GM19395 (cell line): Measurements from ENCODE around the gene ATP8A2.
"Not testable (repeated sequence)": the region's sequence is repeated elsewhere in the genome, so short reads cannot be mapped to it uniquely, and the experiment has no call there.

Experiments used
- ATAC-seq: cut with Tn5 transposase; IDR thresholded peaks from one replicate; pipeline ENCODE4 v1.9.1; 2021; ENCODE audit warnings: mild to moderate bottlenecking, moderate library complexity; ENCODE audit not compliant: unreplicated experiment

Gene ATP8A2

GRCh38 chr13:25457566-25457965, 85.8 kb downstream of the ATP8A2 start:
- no peak for ATAC-seq

- no peak for ATAC-seq
Observed at GRCh38 chr13:25462301-25463125, 90.7 kb downstream of the ATP8A2 start.

DNA sequence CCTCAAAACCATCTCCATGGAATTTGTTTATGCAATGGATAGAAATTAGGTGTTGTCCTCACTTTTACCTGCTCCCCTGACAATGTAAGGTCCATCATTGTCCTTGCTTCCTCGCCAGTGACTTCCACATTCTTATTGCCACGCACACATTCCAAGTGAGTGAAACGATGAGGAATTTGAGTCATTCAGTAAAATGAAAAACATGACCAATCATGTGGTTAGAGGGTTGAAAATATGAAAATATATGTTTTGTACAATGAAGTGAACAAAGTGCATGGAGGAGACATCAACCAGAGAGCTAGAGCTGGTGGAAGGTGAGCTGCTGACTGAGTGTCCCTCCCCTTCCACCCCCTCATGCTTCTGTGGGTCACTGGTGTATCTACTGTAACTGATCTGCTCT, 91.7 kb downstream of the ATP8A2 start:
- no peak for ATAC-seq

GRCh38 chr13:25466880-25467279, 95.1 kb downstream of the ATP8A2 start:
- ATAC-seq: no peak

- no peak for ATAC-seq
Observed at GRCh38 chr13:25468325-25469168, 96.8 kb downstream of the ATP8A2 start.

- ATAC-seq: no peak
Observed at GRCh38 chr13:25469169-25469525, 97.4 kb downstream of the ATP8A2 start.

GRCh38 chr13:25473864-25474263, 102.1 kb downstream of the ATP8A2 start:
- no peak for ATAC-seq

DNA sequence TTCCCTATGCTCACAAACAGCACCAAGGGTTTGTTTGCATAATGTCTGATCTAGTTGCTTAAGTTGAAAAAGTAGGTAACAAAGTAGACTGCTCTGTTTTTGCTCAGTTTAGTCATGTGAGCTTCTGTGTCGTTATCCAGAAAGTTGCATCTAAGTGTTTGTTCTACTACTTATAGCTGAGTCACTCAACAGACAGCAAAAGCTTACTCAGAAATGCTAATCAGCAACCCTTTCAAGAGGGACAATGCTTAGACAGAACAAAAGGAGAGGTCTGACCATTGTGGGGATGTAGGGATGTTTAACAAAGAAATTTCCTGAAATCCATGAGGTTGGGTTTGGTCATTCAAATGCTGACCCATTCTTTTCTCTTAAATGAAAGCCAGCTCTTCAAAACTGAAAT, 106.4 kb downstream of the ATP8A2 start:
- no peak for ATAC-seq

DNA sequence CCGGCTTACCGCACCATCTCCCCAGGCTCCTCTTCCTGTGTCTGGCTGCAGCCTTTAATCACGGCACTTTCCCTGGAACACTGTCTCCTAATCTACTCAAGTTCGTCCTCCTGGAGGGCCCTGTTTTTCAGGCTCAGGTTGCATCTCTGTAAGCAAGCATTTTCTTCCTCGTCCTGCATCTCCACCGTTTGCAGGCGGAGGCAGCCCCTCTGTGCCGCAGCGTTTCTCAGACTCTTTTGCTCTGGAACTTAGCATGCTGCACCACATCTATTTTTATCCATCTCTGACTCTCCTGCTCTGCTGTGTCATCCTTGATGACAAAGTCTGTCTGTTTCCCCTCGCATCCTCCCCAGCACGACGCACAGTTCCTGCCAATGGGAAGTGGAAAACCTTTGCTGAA, 117.5 kb downstream of the ATP8A2 start:
- no peak for ATAC-seq

DNA sequence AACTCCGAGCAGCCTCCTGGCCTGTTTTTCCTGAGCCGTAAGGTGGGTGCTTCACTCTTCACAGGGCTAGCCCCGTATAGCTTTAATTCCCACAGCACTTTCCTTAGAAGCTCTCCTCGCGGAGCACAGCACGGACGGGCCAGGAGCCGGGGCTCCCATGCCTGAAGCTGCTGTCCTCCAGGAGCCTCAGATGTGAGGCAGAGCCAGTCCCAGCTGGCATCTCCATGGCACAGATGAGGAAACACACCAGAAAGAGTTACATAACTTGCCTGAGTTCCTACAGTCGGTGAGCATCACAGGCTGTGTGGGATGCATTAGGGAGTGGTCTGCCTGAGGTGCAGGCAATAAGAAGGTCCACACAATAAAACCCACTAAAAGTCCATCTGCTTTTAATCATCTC, 118.5 kb downstream of the ATP8A2 start:
- no peak for ATAC-seq

- ATAC-seq: no peak
Observed at GRCh38 chr13:25493931-25494640, 122.3 kb downstream of the ATP8A2 start.

DNA sequence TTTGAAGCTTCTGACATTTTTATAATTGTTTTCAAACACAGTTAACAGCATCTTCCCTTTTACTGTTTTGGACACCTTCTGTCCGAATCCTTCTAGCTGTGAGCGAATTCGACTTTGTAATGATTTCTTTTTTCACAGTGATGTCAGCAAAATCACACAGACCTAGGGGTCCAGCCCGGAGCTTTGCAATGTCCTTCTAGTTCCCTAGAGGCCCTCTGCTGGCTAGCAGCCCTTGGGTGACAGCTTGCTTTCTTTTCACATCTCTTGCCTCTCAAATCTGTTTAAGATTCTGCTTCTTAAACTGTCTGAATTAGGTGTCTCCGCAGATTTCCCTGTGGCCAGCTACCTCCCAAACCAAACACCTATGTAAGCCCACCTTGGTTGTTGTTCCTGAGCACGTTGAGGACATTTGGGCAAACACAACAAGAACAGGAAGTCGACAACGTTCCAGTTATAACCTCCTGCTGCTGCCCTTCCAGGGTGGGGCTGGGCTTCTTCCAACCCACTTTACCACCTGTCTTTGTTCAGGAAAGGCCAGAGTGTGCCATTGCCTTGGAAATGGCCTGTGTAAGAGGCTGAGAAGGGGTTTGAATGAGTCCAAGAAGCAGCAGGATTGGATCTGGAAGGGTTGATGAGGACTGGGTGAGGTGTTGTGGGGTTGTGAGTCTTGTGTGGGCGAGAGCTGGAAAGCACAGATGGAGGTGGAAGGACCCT, 123.1 kb downstream of the ATP8A2 start:
- no peak for ATAC-seq

DNA sequence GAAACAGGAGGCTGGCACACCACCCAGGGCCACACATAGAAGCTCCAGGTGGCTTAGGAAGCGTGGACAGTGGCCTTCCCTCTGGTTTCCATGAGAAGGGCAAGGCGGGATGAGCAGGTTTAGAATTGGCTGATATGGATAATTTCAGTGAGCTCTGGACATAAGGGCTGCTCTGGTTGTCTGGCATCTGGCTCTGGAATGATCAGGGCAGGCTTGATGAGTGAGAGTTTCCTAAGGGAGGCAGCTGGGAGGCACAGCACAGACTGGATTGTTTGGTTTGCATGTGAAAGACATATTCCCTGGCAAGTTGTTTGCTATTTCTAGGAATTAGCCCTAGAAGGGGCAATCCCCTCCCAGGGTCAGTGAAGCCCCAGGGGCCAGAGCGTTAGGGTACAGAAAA, 129.5 kb downstream of the ATP8A2 start:
- ATAC-seq: no peak

DNA sequence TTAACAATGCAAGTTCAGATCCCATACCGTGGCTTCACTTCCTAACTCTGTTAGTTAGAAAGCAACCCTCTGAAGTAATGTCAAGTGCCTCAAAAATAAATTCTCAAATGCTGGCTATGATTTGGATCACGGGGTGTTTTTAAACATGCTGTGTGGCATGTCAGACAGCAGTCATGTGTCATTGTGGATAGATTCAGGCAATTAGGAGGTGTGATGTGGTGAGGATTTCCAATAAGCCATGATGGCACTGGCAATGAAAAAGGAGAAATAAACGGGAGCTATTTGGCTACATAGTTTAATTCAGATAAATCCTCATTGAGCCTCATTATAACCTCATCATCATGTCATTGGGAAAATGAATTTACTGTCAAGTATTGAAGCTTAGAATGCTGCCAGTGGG, 130.3 kb downstream of the ATP8A2 start:
- no peak for ATAC-seq

DNA sequence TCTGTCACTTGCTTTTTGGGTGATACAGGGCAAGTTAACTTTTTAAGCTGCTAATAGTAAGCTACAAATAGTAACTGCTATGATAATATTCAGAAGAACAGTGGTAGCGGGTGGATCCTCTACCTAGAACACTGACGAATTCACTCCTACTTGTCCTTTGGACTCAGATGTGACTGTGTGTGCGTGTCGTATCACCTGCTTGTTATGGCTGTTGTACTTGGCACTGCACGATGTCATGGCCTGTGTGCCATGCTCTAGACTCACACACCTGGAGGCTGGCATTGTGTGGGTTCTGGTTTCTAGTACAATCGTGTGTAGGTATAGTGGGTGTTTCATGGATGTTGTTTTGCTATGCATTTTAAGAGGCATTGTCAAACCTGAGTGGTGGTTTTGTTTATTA, 130.8 kb downstream of the ATP8A2 start:
- no peak for ATAC-seq

GRCh38 chr13:25503856-25504255, 132.1 kb downstream of the ATP8A2 start:
- no peak for ATAC-seq

GRCh38 chr13:25507841-25508240, 136.1 kb downstream of the ATP8A2 start:
- no peak for ATAC-seq

DNA sequence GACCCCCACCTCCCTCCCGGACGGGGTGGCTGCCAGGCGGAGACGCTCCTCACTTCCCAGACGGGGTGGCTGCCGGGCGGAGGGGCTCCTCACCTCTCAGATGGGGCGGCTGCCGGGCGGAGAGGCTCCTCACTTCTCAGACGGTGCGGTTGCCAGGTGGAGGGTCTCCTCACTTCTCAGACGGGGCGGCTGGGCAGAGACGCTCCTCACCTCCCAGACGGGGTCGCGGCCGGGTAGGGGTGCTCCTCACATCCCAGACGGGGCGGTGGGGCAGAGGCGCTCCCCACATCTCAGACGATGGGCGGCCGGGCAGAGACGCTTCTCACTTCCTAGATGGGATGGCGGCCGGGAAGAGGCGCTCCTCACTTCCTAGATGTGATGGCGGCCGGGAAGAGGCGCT, 141.3 kb downstream of the ATP8A2 start:
- ATAC-seq: not testable (repeated sequence)

- ATAC-seq: no peak
Observed at GRCh38 chr13:25518441-25518840, 146.7 kb downstream of the ATP8A2 start.

DNA sequence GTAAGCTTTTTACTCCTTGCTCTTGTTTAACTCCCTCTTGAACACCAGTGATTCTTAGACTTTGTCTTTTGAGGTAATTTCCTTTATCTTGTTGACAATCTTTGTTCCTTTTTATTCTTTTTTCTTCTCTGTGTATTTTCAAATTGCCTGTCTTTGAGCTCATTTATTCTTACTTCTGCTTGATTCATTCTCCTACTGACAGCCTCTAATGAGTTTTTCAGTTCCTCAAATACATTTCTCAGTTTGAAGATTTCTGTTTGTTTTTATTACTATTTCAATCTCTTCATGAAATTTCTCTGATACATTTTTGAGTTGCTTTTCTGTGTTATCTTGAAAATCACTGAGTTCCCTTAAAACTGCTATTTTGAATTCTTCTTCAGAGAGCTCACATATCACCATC, 154.1 kb downstream of the ATP8A2 start:
- no peak for ATAC-seq

GRCh38 chr13:25528266-25528665, 156.5 kb downstream of the ATP8A2 start:
- no peak for ATAC-seq
